ENCODE data around the gene PRKN. TPM values are rescaled to one million over a fixed set of nuclear protein-coding genes. Genes with fewer than 3 reads are reported as not detected.

Gene PRKN
- total RNA-seq, 1 experiment from 2014 or later = 1.2 TPM

DNA sequence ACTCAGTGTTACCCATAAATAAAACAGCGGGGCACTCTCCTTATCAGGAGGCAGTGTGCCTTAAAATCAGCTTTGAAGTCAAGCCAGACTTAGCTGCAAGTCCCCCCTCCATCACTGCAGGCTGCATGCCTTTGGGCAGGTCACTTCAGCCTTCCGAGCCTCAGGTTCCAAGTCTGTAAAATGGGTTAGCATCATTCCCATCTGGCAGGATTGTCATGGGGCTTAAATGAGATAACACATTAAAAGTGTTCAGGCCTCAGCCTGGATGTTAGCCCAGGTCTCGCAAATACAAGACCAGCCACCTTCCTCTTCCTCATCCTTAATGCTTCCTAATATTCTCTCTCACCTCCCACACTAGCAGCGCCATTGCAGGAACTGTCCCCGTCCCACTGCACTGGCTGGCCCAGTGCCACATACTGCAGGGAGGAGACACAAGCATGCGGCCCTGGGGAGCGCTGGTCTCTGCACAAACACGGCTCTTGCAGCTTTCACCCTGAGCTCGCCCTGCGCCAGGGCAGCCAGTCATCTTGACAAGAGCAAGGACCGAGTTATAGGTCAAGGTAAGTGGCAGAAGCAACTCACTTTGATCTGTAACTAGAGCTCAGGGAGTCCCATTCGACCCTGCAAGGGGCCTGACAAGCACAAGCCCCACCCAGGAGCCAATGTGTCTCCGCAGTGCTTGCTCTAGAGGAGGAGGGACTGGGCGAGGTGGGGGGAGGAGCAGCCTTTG is 889.1 kb downstream of the PRKN start:
- no TSS peak for BruUV-seq (replicated peaks)
- Histone ChIP-seq H3K27me3 (replicated peaks; ENCODE audit: insufficient read depth, low read depth, low read length, poor library complexity) (no peaks in the 10 kb centered on the region), H3K4me1 (ENCODE audit: insufficient read depth, low read length, poor library complexity, severe bottlenecking) (no peaks in the 10 kb centered on the region), H3K27ac (ENCODE audit: low read depth, low read length, poor library complexity, severe bottlenecking) (no peak overlapping the region), H3K36me3 (ENCODE audit: insufficient read depth, low read length, poor library complexity, severe bottlenecking) (no peaks in the 10 kb centered on the region), H3K9me3 (ENCODE audit: low read depth, low read length, poor library complexity, severe bottlenecking) (no peaks in the 10 kb centered on the region), H3K4me3 (ENCODE audit: low read depth, low read length, poor library complexity, severe bottlenecking) (no peak overlapping the region)
- POLR2A ChIA-PET (ENCODE audit: low non-redundant PET) = no interaction called here
- no peak for TF ChIP-seq EZH2 (IDR thresholded peaks at IDR 0.05; ENCODE audit: borderline replicate concordance, low read depth, low read length, poor library complexity, severe bottlenecking)
- TF ChIP-seq, protein P1, sequence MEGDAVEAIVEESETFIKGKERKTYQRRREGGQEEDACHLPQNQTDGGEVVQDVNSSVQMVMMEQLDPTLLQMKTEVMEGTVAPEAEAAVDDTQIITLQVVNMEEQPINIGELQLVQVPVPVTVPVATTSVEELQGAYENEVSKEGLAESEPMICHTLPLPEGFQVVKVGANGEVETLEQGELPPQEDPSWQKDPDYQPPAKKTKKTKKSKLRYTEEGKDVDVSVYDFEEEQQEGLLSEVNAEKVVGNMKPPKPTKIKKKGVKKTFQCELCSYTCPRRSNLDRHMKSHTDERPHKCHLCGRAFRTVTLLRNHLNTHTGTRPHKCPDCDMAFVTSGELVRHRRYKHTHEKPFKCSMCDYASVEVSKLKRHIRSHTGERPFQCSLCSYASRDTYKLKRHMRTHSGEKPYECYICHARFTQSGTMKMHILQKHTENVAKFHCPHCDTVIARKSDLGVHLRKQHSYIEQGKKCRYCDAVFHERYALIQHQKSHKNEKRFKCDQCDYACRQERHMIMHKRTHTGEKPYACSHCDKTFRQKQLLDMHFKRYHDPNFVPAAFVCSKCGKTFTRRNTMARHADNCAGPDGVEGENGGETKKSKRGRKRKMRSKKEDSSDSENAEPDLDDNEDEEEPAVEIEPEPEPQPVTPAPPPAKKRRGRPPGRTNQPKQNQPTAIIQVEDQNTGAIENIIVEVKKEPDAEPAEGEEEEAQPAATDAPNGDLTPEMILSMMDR (conservative IDR thresholded peaks at IDR 0.05; ENCODE audit: low read depth, low read length) = no peak
- CTCF ChIA-PET = no interaction called here
- intact Hi-C loops (cut with micrococcal nuclease; ENCODE audit: unreplicated experiment) = no loop called here
- DNase-seq (ENCODE audit: low spot score) = no peak

DNA sequence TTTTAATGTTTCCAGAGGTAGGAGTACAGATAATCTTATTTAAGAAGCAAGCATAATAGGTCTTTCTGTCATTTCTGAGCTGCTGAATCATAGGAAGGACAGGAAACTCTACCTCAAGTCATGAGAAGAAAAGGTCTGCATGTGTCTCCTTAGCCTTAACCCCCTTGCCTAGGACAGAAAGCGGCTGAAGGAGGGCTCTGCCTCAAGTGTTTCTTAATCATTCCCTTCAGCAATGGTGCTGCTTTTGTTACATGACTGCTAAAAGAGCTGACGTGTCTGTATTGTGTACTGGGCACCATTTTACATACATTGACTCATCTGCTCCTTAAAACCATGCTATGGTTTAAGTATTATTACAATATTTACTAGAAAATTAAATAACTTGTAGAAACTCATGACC is 889.7 kb downstream of the PRKN start:
- no peaks in the 10 kb centered on the region for H3K4me1 ChIP-seq (ENCODE audit: insufficient read depth, low read length, poor library complexity, severe bottlenecking)
- ChIA-PET POLR2A (ENCODE audit: low non-redundant PET) (no interaction called here), CTCF (no interaction called here)
- TF ChIP-seq, protein P1 (conservative IDR thresholded peaks at IDR 0.05; ENCODE audit: low read depth, low read length) = no peak
- no peak overlapping the region for H3K4me3 ChIP-seq (ENCODE audit: low read depth, low read length, poor library complexity, severe bottlenecking)
- no peak overlapping the region for H3K27ac ChIP-seq (ENCODE audit: low read depth, low read length, poor library complexity, severe bottlenecking)
- H3K36me3 ChIP-seq (ENCODE audit: insufficient read depth, low read length, poor library complexity, severe bottlenecking) = no peaks in the 10 kb centered on the region
- intact Hi-C loops (cut with micrococcal nuclease; ENCODE audit: unreplicated experiment) = no loop called here
- DNase-seq (ENCODE audit: low spot score) = no peak
- H3K9me3 ChIP-seq (ENCODE audit: low read depth, low read length, poor library complexity, severe bottlenecking) = no peaks in the 10 kb centered on the region
- no peaks in the 10 kb centered on the region for H3K27me3 ChIP-seq (replicated peaks; ENCODE audit: insufficient read depth, low read depth, low read length, poor library complexity)
- no TSS peak for BruUV-seq (replicated peaks)

DNA sequence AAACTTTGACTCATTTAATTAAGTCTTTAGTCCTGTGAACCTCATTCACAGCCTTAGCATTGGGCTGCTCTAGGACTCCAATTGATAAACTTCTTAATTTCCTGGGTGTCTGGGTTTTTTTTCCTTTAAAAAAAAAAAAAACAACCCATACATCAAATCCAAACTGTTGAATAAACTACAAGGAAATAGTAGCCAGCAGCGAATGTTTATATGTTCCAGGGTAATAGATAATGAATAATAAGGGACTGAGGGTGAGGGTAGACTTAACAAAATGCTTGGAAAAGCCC is 890.2 kb downstream of the PRKN start:
- CTCF ChIA-PET = interaction anchor here (0.6 kb wide), 1 partner anchor 467 kb away, joined by 4 read pairs; no protein-coding TSS in a partner anchor
- no peak for DNase-seq (ENCODE audit: low spot score)
- no peaks in the 10 kb centered on the region for H3K9me3 ChIP-seq (ENCODE audit: low read depth, low read length, poor library complexity, severe bottlenecking)
- intact Hi-C loops (cut with micrococcal nuclease; ENCODE audit: unreplicated experiment) = no loop called here
- no peak overlapping the region for H3K4me3 ChIP-seq (ENCODE audit: low read depth, low read length, poor library complexity, severe bottlenecking)
- POLR2A ChIA-PET (ENCODE audit: low non-redundant PET) = no interaction called here
- no peaks in the 10 kb centered on the region for H3K36me3 ChIP-seq (ENCODE audit: insufficient read depth, low read length, poor library complexity, severe bottlenecking)
- H3K4me1 ChIP-seq (ENCODE audit: insufficient read depth, low read length, poor library complexity, severe bottlenecking) = no peaks in the 10 kb centered on the region
- H3K27me3 ChIP-seq (replicated peaks; ENCODE audit: insufficient read depth, low read depth, low read length, poor library complexity) = no peaks in the 10 kb centered on the region
- H3K27ac ChIP-seq (ENCODE audit: low read depth, low read length, poor library complexity, severe bottlenecking) = no peak overlapping the region
- no peak for TF ChIP-seq EZH2 (IDR thresholded peaks at IDR 0.05; ENCODE audit: borderline replicate concordance, low read depth, low read length, poor library complexity, severe bottlenecking)
- TF ChIP-seq, protein P1 (conservative IDR thresholded peaks at IDR 0.05; ENCODE audit: low read depth, low read length) = no peak
- no TSS peak for BruUV-seq (replicated peaks)

Data from A673 (cell line).